ENCODE data around the gene SAMD13.

The SAMD13 gene

GRCh38 chr1:84298684-84299535 is 2.6 kb upstream of the SAMD13 start:
- no peaks in the 10 kb centered on the region for H3K36me3 ChIP-seq (ENCODE audit: control insufficient read depth, insufficient read depth, low read length)
- no peak for DNase-seq (ENCODE audit: low read depth, low spot score)
- no peak overlapping the region for H3K27ac ChIP-seq (ENCODE audit: low read length)
- no peaks in the 10 kb centered on the region for H3K9me3 ChIP-seq (ENCODE audit: control insufficient read depth, insufficient read depth, low read length)
- H3K27me3 ChIP-seq (ENCODE audit: control insufficient read depth, insufficient read depth, low read length), result no peaks in the 10 kb centered on the region
- H3K4me3 ChIP-seq (ENCODE audit: low read length), result peak overlapping the region; percentile 77
- peaks cover 4% of the 10 kb centered on the region; the same call in 1 of the 2 replicates for H3K4me1 ChIP-seq (ENCODE audit: control insufficient read depth, insufficient read depth, low read length)
- WGBS (ENCODE audit: insufficient coverage, insufficient read length), result 100% methylated on average over 1 of the region's 50 CpGs

GRCh38 chr1:84299536-84300170 is 1.9 kb upstream of the SAMD13 start:
- WGBS (ENCODE audit: insufficient coverage, insufficient read length), result no CpG with 5 or more reads among the region's 4 CpGs

GRCh38 chr1:84300501-84300900 is 1.0 kb upstream of the SAMD13 start:
- no peaks in the 10 kb centered on the region for H3K27me3 ChIP-seq (ENCODE audit: control insufficient read depth, insufficient read depth, low read length)
- H3K4me1 ChIP-seq (ENCODE audit: control insufficient read depth, insufficient read depth, low read length), result peaks cover 4% of the 10 kb centered on the region; the same call in 1 of the 2 replicates
- no CpG with 5 or more reads among the region's 1 CpG for WGBS (ENCODE audit: insufficient coverage, insufficient read length)
- H3K4me3 ChIP-seq (ENCODE audit: low read length), result no peak overlapping the region
- H3K9me3 ChIP-seq (ENCODE audit: control insufficient read depth, insufficient read depth, low read length), result no peaks in the 10 kb centered on the region
- no peak for DNase-seq (ENCODE audit: low read depth, low spot score)
- H3K36me3 ChIP-seq (ENCODE audit: control insufficient read depth, insufficient read depth, low read length), result no peaks in the 10 kb centered on the region
- no peak overlapping the region for H3K27ac ChIP-seq (ENCODE audit: low read length)

More at GRCh38 chr1:84299536-84300170, 1.9 kb upstream of the SAMD13 start:
- no peaks in the 10 kb centered on the region for H3K36me3 ChIP-seq (ENCODE audit: control insufficient read depth, insufficient read depth, low read length)
- no peak overlapping the region for H3K27ac ChIP-seq (ENCODE audit: low read length)
- DNase-seq (ENCODE audit: low read depth, low spot score), result no peak
- H3K4me1 ChIP-seq (ENCODE audit: control insufficient read depth, insufficient read depth, low read length), result peaks cover 4% of the 10 kb centered on the region; the same call in 1 of the 2 replicates
- no peaks in the 10 kb centered on the region for H3K27me3 ChIP-seq (ENCODE audit: control insufficient read depth, insufficient read depth, low read length)
- H3K4me3 ChIP-seq (ENCODE audit: low read length), result peak overlapping the region; percentile 77; the same call in 1 of the 2 replicates
- no peaks in the 10 kb centered on the region for H3K9me3 ChIP-seq (ENCODE audit: control insufficient read depth, insufficient read depth, low read length)

GRCh38 chr1:84301785-84302385 is 377 bp downstream of the SAMD13 start:
- no peak overlapping the region for H3K4me3 ChIP-seq (ENCODE audit: low read length)
- H3K36me3 ChIP-seq (ENCODE audit: control insufficient read depth, insufficient read depth, low read length), result no peaks in the 10 kb centered on the region
- H3K27ac ChIP-seq (ENCODE audit: low read length), result no peak overlapping the region
- WGBS (ENCODE audit: insufficient coverage, insufficient read length), result no CpG with 5 or more reads among the region's 6 CpGs
- no peaks in the 10 kb centered on the region for H3K9me3 ChIP-seq (ENCODE audit: control insufficient read depth, insufficient read depth, low read length)
- H3K27me3 ChIP-seq (ENCODE audit: control insufficient read depth, insufficient read depth, low read length), result no peaks in the 10 kb centered on the region
- no peak for DNase-seq (ENCODE audit: low read depth, low spot score)
- H3K4me1 ChIP-seq (ENCODE audit: control insufficient read depth, insufficient read depth, low read length), result peaks cover 4% of the 10 kb centered on the region; the same call in 1 of the 2 replicates

- WGBS (ENCODE audit: insufficient coverage, insufficient read length), result no CpG with 5 or more reads among the region's 3 CpGs
- Histone ChIP-seq H3K27ac (ENCODE audit: low read length) (no peak overlapping the region), H3K27me3 (ENCODE audit: control insufficient read depth, insufficient read depth, low read length) (no peaks in the 10 kb centered on the region), H3K4me1 (ENCODE audit: control insufficient read depth, insufficient read depth, low read length) (peaks cover 4% of the 10 kb centered on the region; the same call in 1 of the 2 replicates), H3K36me3 (ENCODE audit: control insufficient read depth, insufficient read depth, low read length) (no peaks in the 10 kb centered on the region), H3K4me3 (ENCODE audit: low read length) (no peak overlapping the region), H3K9me3 (ENCODE audit: control insufficient read depth, insufficient read depth, low read length) (no peaks in the 10 kb centered on the region)
- DNase-seq (ENCODE audit: low read depth, low spot score), result no peak
Measured at GRCh38 chr1:84303314-84303830, 1.9 kb downstream of the SAMD13 start.

- Histone ChIP-seq H3K36me3 (ENCODE audit: control insufficient read depth, insufficient read depth, low read length) (no peaks in the 10 kb centered on the region), H3K27ac (ENCODE audit: low read length) (no peak overlapping the region), H3K9me3 (ENCODE audit: control insufficient read depth, insufficient read depth, low read length) (no peaks in the 10 kb centered on the region), H3K4me1 (ENCODE audit: control insufficient read depth, insufficient read depth, low read length) (peaks cover 2% of the 10 kb centered on the region; the same call in 1 of the 2 replicates), H3K4me3 (ENCODE audit: low read length) (no peak overlapping the region), H3K27me3 (ENCODE audit: control insufficient read depth, insufficient read depth, low read length) (no peaks in the 10 kb centered on the region)
- no peak for DNase-seq (ENCODE audit: low read depth, low spot score)
- no CpG with 5 or more reads among the region's 2 CpGs for WGBS (ENCODE audit: insufficient coverage, insufficient read length)
Measured at GRCh38 chr1:84307398-84307797, 5.9 kb downstream of the SAMD13 start.

GRCh38 chr1:84311296-84311695 is 9.8 kb downstream of the SAMD13 start:
- no peaks in the 10 kb centered on the region for H3K9me3 ChIP-seq (ENCODE audit: control insufficient read depth, insufficient read depth, low read length)
- H3K27ac ChIP-seq (ENCODE audit: low read length), result no peak overlapping the region
- DNase-seq (ENCODE audit: low read depth, low spot score), result no peak
- no peak overlapping the region for H3K4me3 ChIP-seq (ENCODE audit: low read length)
- H3K4me1 ChIP-seq (ENCODE audit: control insufficient read depth, insufficient read depth, low read length), result no peaks in the 10 kb centered on the region
- no peaks in the 10 kb centered on the region for H3K36me3 ChIP-seq (ENCODE audit: control insufficient read depth, insufficient read depth, low read length)
- WGBS (ENCODE audit: insufficient coverage, insufficient read length), result no CpG with 5 or more reads among the region's 2 CpGs
- H3K27me3 ChIP-seq (ENCODE audit: control insufficient read depth, insufficient read depth, low read length), result no peaks in the 10 kb centered on the region

GRCh38 chr1:84319662-84320061 is 18.2 kb downstream of the SAMD13 start:
- no peaks in the 10 kb centered on the region for H3K36me3 ChIP-seq (ENCODE audit: control insufficient read depth, insufficient read depth, low read length)
- H3K4me3 ChIP-seq (ENCODE audit: low read length), result no peak overlapping the region
- no CpG with 5 or more reads among the region's 1 CpG for WGBS (ENCODE audit: insufficient coverage, insufficient read length)
- no peak for DNase-seq (ENCODE audit: low read depth, low spot score)
- H3K4me1 ChIP-seq (ENCODE audit: control insufficient read depth, insufficient read depth, low read length), result no peaks in the 10 kb centered on the region
- no peaks in the 10 kb centered on the region for H3K27me3 ChIP-seq (ENCODE audit: control insufficient read depth, insufficient read depth, low read length)
- no peak overlapping the region for H3K27ac ChIP-seq (ENCODE audit: low read length)
- H3K9me3 ChIP-seq (ENCODE audit: control insufficient read depth, insufficient read depth, low read length), result no peaks in the 10 kb centered on the region

GRCh38 chr1:84327830-84328229 is 26.3 kb downstream of the SAMD13 start:
- no peak for DNase-seq (ENCODE audit: low read depth, low spot score)
- Histone ChIP-seq H3K9me3 (ENCODE audit: control insufficient read depth, insufficient read depth, low read length) (no peaks in the 10 kb centered on the region), H3K4me3 (ENCODE audit: low read length) (no peak overlapping the region), H3K27ac (ENCODE audit: low read length) (no peak overlapping the region), H3K27me3 (ENCODE audit: control insufficient read depth, insufficient read depth, low read length) (no peaks in the 10 kb centered on the region), H3K36me3 (ENCODE audit: control insufficient read depth, insufficient read depth, low read length) (no peaks in the 10 kb centered on the region), H3K4me1 (ENCODE audit: control insufficient read depth, insufficient read depth, low read length) (0 out of 2 replicates have a peak, but pooled peaks cover 2% of the 10 kb centered on the region)
- no CpG with 5 or more reads among the region's 3 CpGs for WGBS (ENCODE audit: insufficient coverage, insufficient read length)
